Esophagus squamous epithelium (tissue), 5 donors: ENCODE measurements around the gene MOCOS. TPM values are rescaled to one million over a fixed set of nuclear protein-coding genes. Genes with fewer than 3 reads are reported as not detected.

Source experiments
- DNase-seq: peaks from one replicate; lab custom pipeline; 2025; lab: John Stamatoyannopoulos, UW
- H3K27ac ChIP-seq, 4 donors: fragments of 200-600 bp; sonication (generic); one replicate each; pipeline ENCODE4 v1.5.1; 2016 to 2019; ENCODE audit warnings: mild to moderate bottlenecking in 1 of 4
- H3K27me3 ChIP-seq, 4 donors: fragments of 200-600 bp; sonication (generic); 1 replicate in 3 of 4; 2 replicates in 1 of 4; pipeline versions ENCODE4 v1.5.1 to v1.6.0; 2017 to 2021; ENCODE audit warnings: antibody characterized with exemption in 1 of 4
- H3K36me3 ChIP-seq, 3 donors: fragments of 200-600 bp; sonication (generic); one replicate each; pipeline ENCODE4 v1.5.1; 2016 to 2019
- H3K4me1 ChIP-seq, 3 donors: fragments of 200-600 bp; sonication (generic); one replicate each; pipeline ENCODE4 v1.5.1; 2017 to 2019
- H3K4me3 ChIP-seq, 4 donors: fragments of 200-600 bp; sonication (generic); 1 replicate in 3 of 4; 2 replicates in 1 of 4; pipeline ENCODE4 v1.5.1; 2016 to 2019; ENCODE audit warnings: mild to moderate bottlenecking in 2 of 4, moderate library complexity in 1 of 4
- H3K9me3 ChIP-seq, 3 donors: fragments of 200-600 bp; sonication (generic); one replicate each; pipeline ENCODE4 v1.5.1; 2016 to 2019
- CTCF ChIP-seq, 6 experiments: fragments of 450-650 bp in 4 of 6; fragments of 200-600 bp in 2 of 6; sonication (generic) in 2 of 6; IDR thresholded peaks; one replicate each; pipeline ENCODE4 v1.5.1; 2016 to 2019; ENCODE audit warnings: antibody characterized with exemption in 6 of 6, mild to moderate bottlenecking in 4 of 6, moderate library complexity in 4 of 6
- POLR2A ChIP-seq, 4 donors: fragments of 450-650 bp; IDR thresholded peaks; one replicate each; pipeline ENCODE4 v1.6.1; 2017; ENCODE audit warnings: antibody characterized with exemption in 4 of 4, mild to moderate bottlenecking in 4 of 4, moderate library complexity in 3 of 4
- WGBS, 2 donors: methylation state at CpG; one replicate each; pipeline ENCODE4 v1.1.5; 2018; 5-methylcytosine and 5-hydroxymethylcytosine counted together
- intact Hi-C: fragments of 100-400 bp; cut with DNase I; formaldehyde crosslinking; loops from one replicate; pipeline ENCODE4 v1.15.0; 2022
- total RNA-seq, 4 donors: library from RNA; depleted of rRNA; stranded (reverse); fragments of >200 nt; gene quantifications; one replicate each; pipeline ENCODE4 v1.1.0, GENCODE V29; 2016
- donor health status: DM: yes; HTN: yes; CAD: no.

MOCOS gene
- total RNA-seq, 4 donors from 2014 or later, result 4.4 to 11.8 (median 7.0) TPM

DNA sequence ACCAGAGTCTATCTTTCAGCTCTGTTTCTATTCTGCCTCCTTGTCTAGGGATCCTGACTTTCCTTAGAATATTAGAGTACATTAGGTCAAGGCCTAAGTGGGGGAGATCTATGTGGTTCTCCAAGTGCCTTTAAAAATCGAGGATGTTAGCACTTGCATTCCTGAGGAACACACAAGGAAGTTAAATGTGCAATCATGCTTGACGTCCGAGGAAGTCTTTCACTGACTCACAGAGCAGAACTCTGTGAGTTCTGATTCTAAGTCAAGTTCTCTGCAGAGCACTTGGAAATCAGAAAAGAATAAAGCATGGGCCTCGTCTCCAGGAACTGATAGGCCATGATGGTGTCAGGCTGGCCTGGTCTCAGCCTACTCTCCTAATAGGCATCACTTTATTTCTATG is 127.5 kb downstream of the MOCOS start:
- Histone ChIP-seq H3K27ac (no peak overlapping the region), H3K4me1 (peaks cover 5 to 24% (median 9%) of the 10 kb centered on the region in 3 donors), H3K9me3 (peaks cover 0 to 9% (median 0%) of the 10 kb centered on the region in 3 donors), H3K4me3 (no peak overlapping the region), H3K27me3 (no peaks in the 10 kb centered on the region), H3K36me3 (no peaks in the 10 kb centered on the region)
- intact Hi-C loops, result no loop called here
- WGBS, 2 donors, result 22 to 43% methylated on average over 1 to 4 of the region's 4 CpGs
- no peak for DNase-seq
- TF ChIP-seq CTCF (IDR thresholded peaks at IDR 0.05) (no peak), POLR2A (IDR thresholded peaks at IDR 0.05) (no peak)

GRCh38 chr18:36315736-36316135 is 128.4 kb downstream of the MOCOS start:
- Histone ChIP-seq H3K27ac (no peak overlapping the region), H3K27me3 (no peaks in the 10 kb centered on the region), H3K36me3 (no peaks in the 10 kb centered on the region), H3K4me1 (peaks cover 5 to 22% (median 9%) of the 10 kb centered on the region in 3 donors), H3K9me3 (peaks cover 0 to 9% (median 0%) of the 10 kb centered on the region in 3 donors), H3K4me3 (no peak overlapping the region)
- 35 to 50% methylated on average over 8 to 9 of the region's 10 CpGs for WGBS, 2 donors
- DNase-seq, result no peak
- TF ChIP-seq POLR2A (IDR thresholded peaks at IDR 0.05) (no peak), CTCF (IDR thresholded peaks at IDR 0.05) (no peak)
- intact Hi-C loops, result no loop called here

- Histone ChIP-seq H3K27ac (no peak overlapping the region), H3K27me3 (no peaks in the 10 kb centered on the region), H3K4me1 (peaks cover 5 to 22% (median 9%) of the 10 kb centered on the region in 3 donors), H3K9me3 (peaks cover 0 to 9% (median 0%) of the 10 kb centered on the region in 3 donors), H3K4me3 (no peak overlapping the region), H3K36me3 (no peaks in the 10 kb centered on the region)
- TF ChIP-seq POLR2A (IDR thresholded peaks at IDR 0.05) (no peak), CTCF (IDR thresholded peaks at IDR 0.05) (no peak)
- WGBS, 2 donors, result 80 to 81% methylated on average over 2 of the region's 2 CpGs
- intact Hi-C loops, result no loop called here
- DNase-seq, result no peak
These were observed 128.9 kb downstream of the MOCOS start for GRCh38 chr18:36316246-36316645.

Other genes starting within 250 kb of the MOCOS start
- gene RPRD1A, start 119.9 kb upstream of the MOCOS start, total RNA-seq, result 10 to 100 TPM; 30.3 to 54.1 (median 51.1) TPM
- gene SLC39A6, start 58.2 kb upstream of the MOCOS start, total RNA-seq, result 10 to 100 TPM; 15.4 to 55.2 (median 43.6) TPM
- 10 to 100 TPM; 13.0 to 61.0 (median 28.0) TPM for gene ELP2, start 57.6 kb upstream of the MOCOS start, total RNA-seq
- 10 to 100 TPM in 1 of 4 donors, 1 to 10 TPM in 3; 3.1 to 29.6 (median 5.7) TPM for gene FHOD3, start 110.2 kb downstream of the MOCOS start, total RNA-seq